Natural killer cell treated with Interleukin-12 subunit alpha and Interleukin-12 subunit beta and Interleukin-15 and Interleukin-18, amount 100 ng/mL, for 72 hours (primary cell): ENCODE measurements around the gene ZBP1. TPM values are rescaled to one million over a fixed set of nuclear protein-coding genes. Genes with fewer than 3 reads are reported as not detected.

ENCODE experiments used
- ATAC-seq, 2 donors: fragments of 150-1000 bp; cut with Tn5 transposase in 1 of 2; sonication (Bioruptor Pico), chemical (Tn5 transposase) in 1 of 2; 2 replicates each; pipeline ENCODE4 v1.10.0; 2021
- DNase-seq: peaks from one replicate; pipeline ENCODE4 v3.0.0; 2022; ENCODE audit warnings: low spot score
- H3K27ac Mint-ChIP-seq, 2 donors: 1 replicate in 1 of 2; 2 replicates in 1 of 2; pipeline ENCODE4 v1.8.0; 2022; ENCODE audit warnings: mixed read lengths in 2 of 2, mild to moderate bottlenecking in 1 of 2, moderate library complexity in 1 of 2
- H3K27me3 Mint-ChIP-seq, 2 donors: 1 replicate in 1 of 2; 2 replicates in 1 of 2; pipeline ENCODE4 v1.8.0; 2022; ENCODE audit warnings: mixed read lengths in 2 of 2
- H3K36me3 Mint-ChIP-seq: one replicate; pipeline ENCODE4 v1.8.0; 2022; ENCODE audit warnings: mixed read lengths
- H3K4me1 Mint-ChIP-seq, 2 donors: 1 replicate in 1 of 2; 2 replicates in 1 of 2; pipeline ENCODE4 v1.8.0; 2022; ENCODE audit warnings: low read depth in 2 of 2, mixed read lengths in 2 of 2, mild to moderate bottlenecking in 1 of 2
- H3K4me3 Mint-ChIP-seq: one replicate; pipeline ENCODE4 v1.8.0; 2022; ENCODE audit warnings: mixed read lengths
- H3K9me3 Mint-ChIP-seq: 2 replicates; pipeline ENCODE4 v1.8.0; 2022; ENCODE audit warnings: mixed read lengths
- total RNA-seq, 2 donors: library from RNA; stranded (reverse); gene quantifications; one replicate each; pipeline ENCODE4 v1.2.3, GENCODE V29; 2022

ZBP1 gene
- total RNA-seq, 2 donors from 2014 or later: 4.8 to 4.9 TPM

DNA sequence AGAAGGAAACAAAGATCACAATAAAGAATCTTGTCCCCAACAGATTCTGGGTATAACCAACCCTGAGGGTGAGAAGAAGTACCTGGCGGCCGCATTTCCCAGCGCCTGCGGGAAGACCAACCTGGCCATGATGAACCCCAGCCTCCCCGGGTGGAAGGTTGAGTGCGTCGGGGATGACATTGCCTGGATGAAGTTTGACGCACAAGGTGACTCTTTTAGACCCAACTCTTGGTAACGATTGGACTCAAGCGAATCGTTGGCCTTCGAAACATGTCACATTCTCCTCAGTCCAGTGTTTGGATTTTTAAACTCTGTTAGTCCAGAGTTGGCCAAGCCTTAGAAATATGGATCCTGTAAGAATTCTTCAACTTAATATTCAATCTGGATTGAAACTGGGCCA is 56.7 kb downstream of the ZBP1 start:
- Mint-ChIP-seq H3K4me3 (no peak overlapping the region), H3K9me3 (no peaks in the 10 kb centered on the region), H3K36me3 (no peaks in the 10 kb centered on the region), H3K4me1 (no peaks in the 10 kb centered on the region), H3K27me3 (peaks cover 13 to 23% of the 10 kb centered on the region in 2 donors), H3K27ac (no peak overlapping the region)
- ATAC-seq (no peak), DNase-seq (no peak)

DNA sequence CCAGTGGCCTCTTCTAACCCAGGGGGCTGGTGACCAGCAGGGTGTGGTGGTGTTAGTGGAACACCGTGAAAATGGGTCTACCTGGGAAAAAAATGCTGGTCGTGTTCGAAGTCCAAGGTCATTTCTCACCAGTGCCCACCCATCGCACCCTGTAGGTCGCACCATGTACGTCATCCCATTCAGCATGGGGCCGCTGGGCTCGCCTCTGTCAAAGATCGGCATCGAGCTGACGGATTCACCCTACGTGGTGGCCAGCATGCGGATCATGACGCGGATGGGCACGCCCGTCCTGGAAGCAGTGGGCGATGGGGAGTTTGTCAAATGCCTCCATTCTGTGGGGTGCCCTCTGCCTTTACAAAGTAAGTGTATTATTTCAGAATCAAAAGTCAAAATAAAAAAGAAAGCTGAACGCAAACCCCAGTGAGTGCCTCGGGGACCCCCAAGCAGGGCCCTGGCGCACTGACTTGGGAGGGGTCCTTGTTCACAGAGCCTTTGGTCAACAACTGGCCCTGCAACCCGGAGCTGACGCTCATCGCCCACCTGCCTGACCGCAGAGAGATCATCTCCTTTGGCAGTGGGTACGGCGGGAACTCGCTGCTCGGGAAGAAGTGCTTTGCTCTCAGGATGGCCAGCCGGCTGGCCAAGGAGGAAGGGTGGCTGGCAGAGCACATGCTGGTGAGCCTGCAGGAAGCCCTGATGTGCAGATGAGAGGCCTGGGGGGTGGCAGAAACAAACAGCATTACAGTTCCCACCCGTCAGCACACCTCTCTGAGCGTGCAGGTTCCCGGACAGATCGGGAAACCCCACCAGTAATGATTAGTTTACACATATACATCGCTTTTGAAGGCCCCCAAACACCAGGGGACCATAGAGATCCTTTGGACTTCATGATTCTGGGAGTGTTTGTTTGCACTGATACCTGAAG is 57.4 kb downstream of the ZBP1 start:
- no peak overlapping the region for H3K4me3 Mint-ChIP-seq
- H3K4me1 Mint-ChIP-seq: no peaks in the 10 kb centered on the region
- no peaks in the 10 kb centered on the region for H3K36me3 Mint-ChIP-seq
- DNase-seq (no peak), ATAC-seq (no peak)
- H3K27me3 Mint-ChIP-seq: peaks cover 15 to 28% of the 10 kb centered on the region in 2 donors
- H3K9me3 Mint-ChIP-seq: no peaks in the 10 kb centered on the region
- no peak overlapping the region for H3K27ac Mint-ChIP-seq

DNA sequence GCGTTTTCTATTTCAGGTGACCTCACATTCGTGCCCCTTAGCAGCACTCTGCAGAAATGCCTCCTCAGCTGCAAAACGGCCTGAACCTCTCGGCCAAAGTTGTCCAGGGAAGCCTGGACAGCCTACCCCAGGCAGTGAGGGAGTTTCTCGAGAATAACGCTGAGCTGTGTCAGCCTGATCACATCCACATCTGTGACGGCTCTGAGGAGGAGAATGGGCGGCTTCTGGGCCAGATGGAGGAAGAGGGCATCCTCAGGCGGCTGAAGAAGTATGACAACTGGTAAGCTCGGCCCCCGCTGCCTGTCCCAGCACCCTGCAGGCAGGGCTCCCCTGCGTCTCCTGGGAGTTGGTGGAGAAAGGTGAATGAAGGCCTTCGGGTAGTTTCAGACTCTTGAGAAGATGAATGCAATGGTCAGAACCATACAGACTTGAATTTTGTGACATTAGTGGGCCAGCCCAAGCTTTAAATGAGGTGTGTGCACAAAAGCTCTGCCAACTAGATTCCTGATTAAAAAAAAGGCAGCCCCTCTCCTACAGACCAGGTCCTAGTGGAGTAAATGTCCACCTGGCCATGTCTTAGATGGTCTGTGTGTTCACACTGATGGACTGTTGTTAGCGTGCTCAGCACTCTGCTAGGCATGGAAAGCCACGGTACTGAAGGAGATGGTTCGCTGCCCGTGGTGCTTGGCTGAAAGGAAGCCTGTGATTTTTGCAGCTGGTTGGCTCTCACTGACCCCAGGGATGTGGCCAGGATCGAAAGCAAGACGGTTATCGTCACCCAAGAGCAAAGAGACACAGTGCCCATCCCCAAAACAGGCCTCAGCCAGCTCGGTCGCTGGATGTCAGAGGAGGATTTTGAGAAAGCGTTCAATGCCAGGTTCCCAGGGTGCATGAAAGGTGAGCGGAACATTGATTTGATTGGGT is 58.6 kb downstream of the ZBP1 start:
- DNase-seq: no peak
- H3K36me3 Mint-ChIP-seq: no peaks in the 10 kb centered on the region
- H3K4me1 Mint-ChIP-seq: no peaks in the 10 kb centered on the region
- no peaks in the 10 kb centered on the region for H3K9me3 Mint-ChIP-seq
- H3K27me3 Mint-ChIP-seq: peaks cover 21 to 33% of the 10 kb centered on the region in 2 donors
- H3K27ac Mint-ChIP-seq: no peak overlapping the region
- no peak overlapping the region for H3K4me3 Mint-ChIP-seq
- ATAC-seq: no peak

DNA sequence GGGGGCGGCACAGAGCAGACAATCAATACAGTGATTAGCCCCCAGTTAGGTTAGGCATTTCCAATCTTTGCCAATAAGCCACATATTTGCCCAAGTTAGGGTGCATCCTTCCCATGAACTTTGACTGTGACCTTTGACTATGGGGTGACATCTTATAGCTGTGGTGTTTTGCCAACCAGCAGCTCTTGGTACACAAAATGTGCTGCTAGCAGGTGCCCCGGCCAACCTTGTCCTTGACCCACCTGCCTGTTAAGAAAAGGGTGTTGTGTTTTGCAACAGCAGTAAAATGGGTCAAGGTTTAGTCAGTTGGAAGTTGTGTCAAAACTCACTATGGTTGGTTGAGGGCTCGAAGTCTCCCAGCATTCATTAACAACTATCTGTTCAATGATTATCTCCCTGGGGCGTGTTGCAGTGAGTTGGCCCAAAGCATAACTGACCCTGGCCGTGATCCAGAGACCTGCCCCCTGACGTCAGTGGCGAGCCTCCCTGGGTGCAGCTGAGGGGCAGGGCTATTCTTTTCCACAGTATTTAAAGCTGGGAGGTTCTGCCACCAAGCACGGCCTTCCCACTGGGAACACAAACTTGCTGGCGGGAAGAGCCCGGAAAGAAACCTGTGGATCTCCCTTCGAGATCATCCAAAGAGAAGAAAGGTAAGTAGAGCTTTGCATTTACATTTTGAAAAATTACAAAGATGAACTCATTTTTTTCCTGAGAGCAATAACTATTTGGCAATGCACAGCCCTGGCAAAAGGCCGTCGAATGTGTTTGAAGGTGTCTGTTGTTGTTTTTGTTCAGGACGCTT is 59.5 kb downstream of the ZBP1 start, which contains the start of gene PCK1:
Gene PCK1, plus strand, starts transcription at position 557 of the 802 bp plus-strand sequence. CDS start 302 bp downstream, outside the sequence.
- Mint-ChIP-seq H3K4me3 (no peak within 1 kb of the TSS), H3K9me3 (no peaks in the 10 kb centered on the region), H3K27me3 (peaks cover 21 to 32% of the 10 kb centered on the region in 2 donors), H3K4me1 (no peaks in the 10 kb centered on the region), H3K36me3 (no peaks in the 10 kb centered on the region), H3K27ac (no peak within 1 kb of the TSS)
- ATAC-seq (no peak), DNase-seq (no peak)

DNA sequence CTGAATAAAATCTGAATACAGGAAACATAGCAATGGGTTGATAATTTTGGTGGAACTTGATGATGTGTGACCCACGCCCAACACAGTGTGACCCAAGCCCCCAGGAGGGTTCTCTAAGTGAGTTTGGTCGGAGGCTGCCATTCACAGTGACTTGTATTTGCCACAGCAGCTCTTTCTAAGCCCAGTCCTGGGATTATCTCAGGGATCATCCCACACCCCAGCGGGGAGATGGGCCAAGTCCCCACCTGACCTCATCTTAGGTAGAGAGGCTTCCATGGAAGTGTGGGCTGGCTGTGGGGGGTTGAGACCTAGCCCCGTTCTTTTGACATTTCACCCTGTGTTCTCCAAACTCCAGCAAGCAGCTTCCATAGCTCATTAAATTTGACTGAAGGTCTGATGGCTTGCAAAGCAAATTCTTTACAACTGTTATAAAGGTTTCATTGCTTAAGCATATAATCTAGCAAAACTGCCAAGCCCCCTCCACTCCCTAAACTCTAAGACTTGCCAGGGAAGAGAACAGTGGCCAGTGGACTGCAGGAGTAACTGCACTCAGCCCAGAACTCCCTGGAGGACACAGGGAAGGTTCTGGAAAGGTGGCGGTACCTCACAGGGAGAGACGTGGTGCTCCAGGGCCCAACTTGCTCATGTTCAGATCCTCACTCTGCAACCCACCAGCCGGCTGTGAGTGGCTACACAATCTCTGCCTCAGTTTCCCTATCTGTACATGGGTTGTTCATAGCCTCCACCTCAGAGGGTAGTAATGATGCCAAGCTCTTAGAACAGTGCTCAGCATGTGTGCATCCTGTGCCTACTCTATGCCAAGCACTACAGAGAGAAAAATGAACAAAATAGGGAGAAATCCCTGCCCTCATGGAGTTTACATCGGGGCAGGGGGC is 60.3 kb downstream of the ZBP1 start:
- ATAC-seq (no peak), DNase-seq (no peak)
- no peaks in the 10 kb centered on the region for H3K36me3 Mint-ChIP-seq
- H3K27ac Mint-ChIP-seq: no peak overlapping the region
- H3K9me3 Mint-ChIP-seq: no peaks in the 10 kb centered on the region
- H3K4me3 Mint-ChIP-seq: no peak overlapping the region
- peaks cover 19 to 24% of the 10 kb centered on the region in 2 donors for H3K27me3 Mint-ChIP-seq
- H3K4me1 Mint-ChIP-seq: no peaks in the 10 kb centered on the region

DNA sequence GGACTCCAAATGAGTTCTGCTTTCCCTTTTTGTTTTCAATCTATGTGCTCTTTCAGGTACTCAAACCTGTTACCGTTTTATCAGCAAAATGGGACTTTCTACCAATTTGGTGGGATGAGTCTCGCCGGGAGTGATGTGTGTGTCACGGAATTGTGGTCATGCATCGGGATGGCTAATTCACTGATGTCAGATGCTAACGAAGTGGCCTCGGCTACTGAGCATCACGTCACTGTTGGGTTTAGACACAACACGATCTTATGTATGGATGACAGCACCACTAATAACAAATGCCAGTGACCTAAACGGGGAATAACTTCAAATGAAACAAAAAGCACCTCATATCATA is 61.0 kb downstream of the ZBP1 start:
- no peak for ATAC-seq
- Mint-ChIP-seq H3K36me3 (no peaks in the 10 kb centered on the region), H3K9me3 (no peaks in the 10 kb centered on the region), H3K4me3 (no peak overlapping the region), H3K27ac (no peak overlapping the region), H3K27me3 (peaks cover 17 to 19% of the 10 kb centered on the region in 2 donors), H3K4me1 (no peaks in the 10 kb centered on the region)
- no peak for DNase-seq

DNA sequence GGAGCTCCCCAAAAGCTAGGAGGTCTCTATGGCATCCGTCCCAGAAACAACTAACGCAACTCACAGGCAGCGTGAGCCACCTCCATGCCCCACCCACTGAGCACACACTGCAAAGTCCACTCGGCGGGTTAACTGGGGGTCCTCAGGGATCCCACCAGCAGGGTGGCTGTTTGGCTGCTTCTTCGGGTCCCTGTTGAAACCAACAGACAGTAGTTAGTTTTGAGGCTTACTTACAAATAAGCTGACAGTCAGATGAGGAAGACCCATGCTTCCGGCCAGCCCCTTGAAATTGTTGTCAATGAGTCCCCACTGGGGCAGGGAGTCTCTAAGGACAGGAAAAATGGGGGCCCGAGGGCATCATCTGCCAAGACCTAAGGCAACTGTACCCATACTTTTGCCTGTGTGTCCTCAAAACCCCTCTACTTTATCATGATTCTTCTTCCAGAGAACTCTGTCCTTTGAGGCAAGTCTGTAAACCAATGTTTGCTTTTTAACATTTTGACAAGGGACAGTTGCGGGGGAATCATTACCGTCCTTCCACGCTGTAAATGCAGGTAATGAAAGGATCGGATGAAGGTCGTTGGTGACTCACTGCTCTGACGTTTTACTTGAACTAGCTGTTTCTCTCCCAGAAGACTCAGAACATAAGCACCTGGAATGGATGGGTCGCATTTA is 61.5 kb downstream of the ZBP1 start:
- ATAC-seq: no peak
- no peaks in the 10 kb centered on the region for H3K9me3 Mint-ChIP-seq
- peaks cover 17 to 19% of the 10 kb centered on the region in 2 donors for H3K27me3 Mint-ChIP-seq
- H3K27ac Mint-ChIP-seq: no peak overlapping the region
- no peaks in the 10 kb centered on the region for H3K4me1 Mint-ChIP-seq
- peak; percentile 32 for DNase-seq
- H3K4me3 Mint-ChIP-seq: no peak overlapping the region
- H3K36me3 Mint-ChIP-seq: no peaks in the 10 kb centered on the region

DNA sequence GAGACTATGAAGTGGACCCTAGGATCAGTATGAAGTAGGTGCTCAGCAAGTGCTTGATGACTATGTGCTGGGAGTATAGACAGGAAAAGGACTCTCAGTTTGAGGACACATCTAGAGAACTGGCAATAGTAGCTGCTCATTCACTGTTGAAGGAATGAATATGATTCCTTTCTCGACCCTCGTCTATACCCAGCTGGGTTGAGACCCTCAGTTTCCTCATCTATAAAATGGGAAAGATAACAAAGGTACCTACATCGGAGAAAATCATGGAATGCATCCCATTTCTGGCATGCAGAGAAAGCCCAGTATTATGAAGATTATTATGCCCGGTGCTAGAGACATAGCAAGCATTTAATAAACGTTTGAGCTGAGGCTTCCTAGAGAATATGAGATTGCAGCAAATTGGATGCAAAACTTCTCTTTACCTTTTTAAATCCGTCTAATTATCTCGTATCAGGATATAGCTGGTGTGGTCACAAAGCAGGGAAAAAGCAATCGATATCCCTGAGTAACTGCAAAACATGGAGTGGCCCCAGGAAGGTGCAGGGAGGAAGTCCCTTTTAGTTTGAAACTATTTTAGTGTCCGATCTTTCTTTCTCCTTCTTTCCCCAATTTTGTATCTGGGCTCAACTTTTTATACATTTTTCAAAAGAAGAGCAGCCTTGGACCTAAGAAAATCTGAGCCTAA is 62.2 kb downstream of the ZBP1 start:
- H3K4me1 Mint-ChIP-seq: no peaks in the 10 kb centered on the region
- no peaks in the 10 kb centered on the region for H3K36me3 Mint-ChIP-seq
- H3K9me3 Mint-ChIP-seq: no peaks in the 10 kb centered on the region
- no peak overlapping the region for H3K4me3 Mint-ChIP-seq
- H3K27ac Mint-ChIP-seq: no peak overlapping the region
- DNase-seq (no peak), ATAC-seq (no peak)
- peaks cover 17 to 19% of the 10 kb centered on the region in 2 donors for H3K27me3 Mint-ChIP-seq

DNA sequence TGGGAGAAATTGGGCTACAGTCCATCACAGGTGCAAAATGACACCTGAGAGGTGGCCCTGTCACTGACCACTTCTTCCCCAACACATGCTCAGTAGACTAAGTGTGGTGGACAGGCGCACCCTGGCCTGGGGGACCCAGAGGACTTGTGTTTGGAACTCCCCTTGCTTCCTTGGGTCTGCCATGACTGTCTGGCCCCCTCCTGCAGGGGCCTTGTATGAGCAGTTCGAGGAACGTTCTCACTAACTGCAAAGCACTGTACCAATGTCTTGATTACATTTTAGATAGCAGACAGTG is 63.3 kb downstream of the ZBP1 start:
- no peaks in the 10 kb centered on the region for H3K9me3 Mint-ChIP-seq

DNA sequence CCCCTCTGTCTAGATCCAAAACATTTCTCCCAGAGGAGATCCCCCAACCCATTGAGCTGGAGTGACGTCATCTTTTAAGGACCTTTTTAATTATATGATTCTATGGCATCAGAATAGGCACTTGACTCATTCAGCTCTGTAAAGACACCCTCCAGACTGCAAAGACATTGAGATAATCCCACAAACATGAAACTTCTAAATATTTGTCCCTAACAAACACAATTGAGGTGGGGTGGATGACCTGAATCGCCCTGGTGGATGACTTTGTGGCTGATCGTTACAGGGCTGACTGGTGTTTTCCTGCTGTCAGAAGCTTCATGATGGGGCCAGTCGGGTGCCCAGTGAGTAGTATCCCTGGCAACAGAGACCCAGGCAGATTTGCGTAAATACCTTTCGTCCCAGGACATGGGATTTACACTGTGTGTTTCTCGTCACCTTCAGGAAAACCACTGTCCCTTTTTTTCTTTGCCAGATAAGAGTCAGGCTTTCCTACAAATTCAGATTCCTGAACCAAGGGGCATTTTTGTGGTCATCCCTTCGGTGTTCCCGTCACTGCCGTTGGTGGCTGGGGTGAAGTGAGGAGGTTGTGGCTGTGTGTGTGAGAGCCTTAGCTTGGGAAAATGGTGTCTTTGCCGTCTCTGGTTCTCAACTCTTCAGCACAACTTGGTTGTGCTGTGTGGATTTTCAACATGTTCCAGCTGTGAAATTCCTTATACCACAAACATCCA is 64.6 kb downstream of the ZBP1 start:
- no peak overlapping the region for H3K27ac Mint-ChIP-seq

More for the DNA sequence above, 63.3 kb downstream of the ZBP1 start:
- Mint-ChIP-seq H3K36me3 (no peaks in the 10 kb centered on the region), H3K4me1 (no peaks in the 10 kb centered on the region), H3K27me3 (peaks cover 17 to 19% of the 10 kb centered on the region in 2 donors), H3K4me3 (no peak overlapping the region), H3K27ac (no peak overlapping the region)
- DNase-seq (peak; percentile 22), ATAC-seq (no peak)

More for the DNA sequence above, 64.6 kb downstream of the ZBP1 start:
- Mint-ChIP-seq H3K9me3 (no peaks in the 10 kb centered on the region), H3K36me3 (no peaks in the 10 kb centered on the region), H3K4me3 (no peak overlapping the region), H3K4me1 (no peaks in the 10 kb centered on the region), H3K27me3 (peaks cover 17 to 19% of the 10 kb centered on the region in 2 donors)
- DNase-seq (peak; percentile 39), ATAC-seq (no peak)
